Heart right ventricle (tissue), 16 donors: Measurements from ENCODE around the gene BEX3. TPM values are rescaled to one million over a fixed set of nuclear protein-coding genes. Genes with fewer than 3 reads are reported as not detected.

Source experiments
- ATAC-seq, 8 donors: fragments of 200-7000 bp; cut with Tn5 transposase; one replicate each; pipeline ENCODE4 v1.9.1; 2020; ENCODE audit warnings: mild to moderate bottlenecking in 8 of 8, moderate library complexity in 8 of 8, moderate number of reproducible peaks in 1 of 8
- DNase-seq, 2 donors: peaks; one replicate each; pipeline ENCODE4 v3.0.0-alpha.2; 2020
- H3K27ac ChIP-seq, 10 donors: fragments of 200-600 bp; sonication (generic) in 2 of 10; one replicate each; pipeline versions ENCODE4 v1.5.0 to v1.8.0; 2020 to 2022; ENCODE audit warnings: mild to moderate bottlenecking in 3 of 10
- H3K27me3 ChIP-seq, 7 donors: fragments of 200-600 bp; one replicate each; pipeline ENCODE4 v1.8.0; 2021 to 2022; ENCODE audit warnings: mild to moderate bottlenecking in 2 of 7
- H3K36me3 ChIP-seq, 9 donors: fragments of 200-600 bp; sonication (generic) in 1 of 9; one replicate each; pipeline versions ENCODE4 v1.5.0 to v1.8.0; 2020 to 2022; ENCODE audit warnings: mild to moderate bottlenecking in 2 of 9
- H3K4me1 ChIP-seq, 9 donors: fragments of 200-600 bp; sonication (generic) in 1 of 9; one replicate each; pipeline versions ENCODE4 v1.5.0 to v1.8.0; 2020 to 2022; ENCODE audit warnings: mild to moderate bottlenecking in 4 of 9
- H3K4me3 ChIP-seq, 10 donors: fragments of 200-600 bp; sonication (generic) in 2 of 10; one replicate each; pipeline versions ENCODE4 v1.5.0 to v1.8.0; 2020 to 2022; ENCODE audit warnings: mild to moderate bottlenecking in 7 of 10, moderate library complexity in 2 of 10
- H3K9me3 ChIP-seq, 11 donors: fragments of 200-600 bp in 10 of 11; sonication (generic) in 2 of 11; one replicate each; pipeline versions ENCODE4 v1.5.0 to v1.8.0; 2013 to 2022; ENCODE audit warnings: mild to moderate bottlenecking in 2 of 11, control low read depth in 1 of 11, moderate library complexity in 1 of 11
- CTCF ChIP-seq, 9 donors: fragments of 200-600 bp; sonication (generic) in 2 of 9; IDR thresholded peaks; one replicate each; pipeline versions ENCODE4 v1.5.0 to v1.8.0; 2021 to 2022; ENCODE audit warnings: antibody characterized with exemption in 9 of 9, mild to moderate bottlenecking in 5 of 9, moderate library complexity in 1 of 9
- WGBS, 2 donors: extraction: QIAGEN DNeasy Blood & Tissue Kit; methylation state at CpG; one replicate each; pipeline ENCODE4 v1.1.7; 2013; ENCODE audit warnings: inconsistent platforms in 1 of 2; 5-methylcytosine and 5-hydroxymethylcytosine counted together
- intact Hi-C, 10 donors: fragments of 100-400 bp; cut with DNase I; formaldehyde crosslinking; loops; one replicate each; pipeline versions ENCODE4 v1.11.1 to v1.14.2; 2022
- polyA plus RNA-seq, 2 donors: library from polyadenylated mRNA; stranded (reverse); fragments of 200-250 nt; gene quantifications; one replicate each; pipeline ENCODE4 v1.2.3, GENCODE V29; 2013
- total RNA-seq, 10 donors: library from RNA; stranded (reverse); fragmentation: NEBNext Ultra II Directional in 3 of 10; extraction: Animal tissue kit (Norgen Biotek cat#: 25700) in 3 of 10; gene quantifications; one replicate each; pipeline versions ENCODE4 v1.2.1 to v1.2.4, GENCODE V29; 2021 to 2023
- donor health status: Arrhythmogenic right ventricular cardiomyopathy.
- donor health status: ischemic (EF 13 %, LVEDD 7.1; RV severe dilation, severe dysfunction).
- donor health status: healthy with polysubstance abuse.
- donor health status: DM: no; HTN: yes; CAD: no.
- donor health status: DM: no; HTN: no; CAD: no.
- donor health status: ischemic (EF 25% LVEDD 6.9; RV normal size, moderate dysfunction).
- donor health status: ischemic (EF 25% LVEDD 5.7; RV mildly dilated, moderate dysfunction).
- donor health status: healthy.
- donor health status: DM: yes; HTN: yes; CAD: no.
- donor health status: Ischemic cardiomyopathy.
- donor health status: ischemic (EF 35%, LVEDD 5.7; RV mildly dilated, moderate dysfunction).
- donor health status: nonischemic (EF 11% LVEDD 7.7; RV severe dilation, severe dysfunction).
- donor health status: DM: yes; HTN: yes; CAD: no.
- donor health status: PGD.
- donor health status: ischemic (EF 29% LVEDD 5.4; RV normal size, mild dysfunction).
- donor health status: nonischemic (EF 23%, LVEDD 6.1; RV moderate dilation, normal function).

BEX3 gene
- total and polyA plus RNA-seq, 12 donors = 45.3 to 158 (median 132) TPM

- intact Hi-C loops = no loop called here
- Histone ChIP-seq H3K4me1 (no peaks in the 10 kb centered on the region), H3K4me3 (no peak overlapping the region), H3K9me3 (no peaks in the 10 kb centered on the region), H3K27ac (no peak overlapping the region), H3K36me3 (no peaks in the 10 kb centered on the region), H3K27me3 (peaks cover 0 to 29% (median 0%) of the 10 kb centered on the region in 7 donors)
- 57 to 72% methylated on average over 2 of the region's 2 CpGs for WGBS, 2 donors
- ATAC-seq = no peak
- DNase-seq = no peak
- TF ChIP-seq CTCF (IDR thresholded peaks at IDR 0.05) = no peak
Observed at GRCh38 chrX:103396660-103397059, 20.3 kb downstream of the BEX3 start.

- H3K4me3 ChIP-seq = no peak overlapping the region
- TF ChIP-seq CTCF (IDR thresholded peaks at IDR 0.05) = no peak
- 87 to 92% methylated on average over 4 of the region's 4 CpGs for WGBS, 2 donors
- no peaks in the 10 kb centered on the region for H3K36me3 ChIP-seq
- H3K27ac ChIP-seq = peak overlapping the region in 1 of 10 donors; percentile 15
- H3K27me3 ChIP-seq = peaks cover 0 to 36% (median 0%) of the 10 kb centered on the region in 7 donors
- H3K9me3 ChIP-seq = no peaks in the 10 kb centered on the region
- intact Hi-C loops = no loop called here
- no peaks in the 10 kb centered on the region for H3K4me1 ChIP-seq
- ATAC-seq (no peak), DNase-seq (no peak)
Observed at GRCh38 chrX:103397707-103398106, 21.4 kb downstream of the BEX3 start.

- no peaks in the 10 kb centered on the region for H3K36me3 ChIP-seq
- WGBS, 2 donors = 28 to 43% methylated on average over 1 of the region's 1 CpG
- H3K4me3 ChIP-seq = no peak overlapping the region
- intact Hi-C loops = no loop called here
- TF ChIP-seq CTCF (IDR thresholded peaks at IDR 0.05) = no peak
- H3K27me3 ChIP-seq = peaks cover 0 to 36% (median 0%) of the 10 kb centered on the region in 7 donors
- DNase-seq (no peak), ATAC-seq (peak in 1 of 8 donors; percentile 57)
- peak overlapping the region in 1 of 10 donors; percentile 15 for H3K27ac ChIP-seq
- H3K9me3 ChIP-seq = no peaks in the 10 kb centered on the region
- H3K4me1 ChIP-seq = no peaks in the 10 kb centered on the region
Observed at GRCh38 chrX:103398421-103398864, 22.1 kb downstream of the BEX3 start.

GRCh38 chrX:103399744-103400143 lies 23.4 kb downstream of the BEX3 start:
- TF ChIP-seq CTCF (IDR thresholded peaks at IDR 0.05) = no peak
- ATAC-seq (no peak), DNase-seq (no peak)
- Histone ChIP-seq H3K27ac (no peak overlapping the region), H3K36me3 (no peaks in the 10 kb centered on the region), H3K4me3 (no peak overlapping the region), H3K27me3 (peaks cover 0 to 36% (median 0%) of the 10 kb centered on the region in 7 donors), H3K9me3 (no peaks in the 10 kb centered on the region), H3K4me1 (peaks cover 0 to 3% (median 0%) of the 10 kb centered on the region in 9 donors)
- intact Hi-C loops = loop anchor here in 1 of 10 donors (10.0 kb wide), 1 partner anchor 55 kb away; no protein-coding TSS in a partner anchor
- WGBS, 2 donors = 70 to 73% methylated on average over 1 of the region's 1 CpG
